ENCODE results near the gene GYS2. TPM values are rescaled to one million over a fixed set of nuclear protein-coding genes. Genes with fewer than 3 reads are reported as not detected.

The GYS2 gene
- total RNA-seq, 1 donor from 2014 or later: 0.08 TPM

- Mint-ChIP-seq H3K36me3 (ENCODE audit: low read depth, unreplicated experiment) (no peaks in the 10 kb centered on the region), H3K4me3 (ENCODE audit: unreplicated experiment) (no peak overlapping the region), H3K27me3 (ENCODE audit: unreplicated experiment) (no peaks in the 10 kb centered on the region), H3K9me3 (ENCODE audit: unreplicated experiment) (no peaks in the 10 kb centered on the region), H3K27ac (ENCODE audit: unreplicated experiment) (no peak overlapping the region), H3K4me1 (ENCODE audit: unreplicated experiment) (no peaks in the 10 kb centered on the region)
- no peak for DNase-seq (ENCODE audit: low spot score)
- no peak for TF ChIP-seq CTCF (IDR thresholded peaks at IDR 0.05; ENCODE audit: unreplicated experiment)
These were observed 86.2 kb downstream of the GYS2 start for GRCh38 chr12:21518451-21518850.

- Mint-ChIP-seq H3K4me1 (ENCODE audit: unreplicated experiment) (no peaks in the 10 kb centered on the region), H3K36me3 (ENCODE audit: low read depth, unreplicated experiment) (no peaks in the 10 kb centered on the region), H3K27me3 (ENCODE audit: unreplicated experiment) (no peaks in the 10 kb centered on the region), H3K27ac (ENCODE audit: unreplicated experiment) (no peak overlapping the region), H3K4me3 (ENCODE audit: unreplicated experiment) (no peak overlapping the region), H3K9me3 (ENCODE audit: unreplicated experiment) (no peaks in the 10 kb centered on the region)
- no peak for DNase-seq (ENCODE audit: low spot score)
- no peak for TF ChIP-seq CTCF (IDR thresholded peaks at IDR 0.05; ENCODE audit: unreplicated experiment)
These were observed 88.4 kb downstream of the GYS2 start for GRCh38 chr12:21516281-21516680.

GRCh38 chr12:21509768-21510167 is 94.9 kb downstream of the GYS2 start:
- TF ChIP-seq CTCF (IDR thresholded peaks at IDR 0.05; ENCODE audit: unreplicated experiment): no peak
- Mint-ChIP-seq H3K36me3 (ENCODE audit: low read depth, unreplicated experiment) (peaks cover 6% of the 10 kb centered on the region), H3K4me3 (ENCODE audit: unreplicated experiment) (no peak overlapping the region), H3K4me1 (ENCODE audit: unreplicated experiment) (no peaks in the 10 kb centered on the region), H3K27me3 (ENCODE audit: unreplicated experiment) (no peaks in the 10 kb centered on the region), H3K27ac (ENCODE audit: unreplicated experiment) (no peak overlapping the region), H3K9me3 (ENCODE audit: unreplicated experiment) (no peaks in the 10 kb centered on the region)
- no peak for DNase-seq (ENCODE audit: low spot score)

- H3K4me3 Mint-ChIP-seq (ENCODE audit: unreplicated experiment): no peak overlapping the region
- no peak for TF ChIP-seq CTCF (IDR thresholded peaks at IDR 0.05; ENCODE audit: unreplicated experiment)
- H3K36me3 Mint-ChIP-seq (ENCODE audit: low read depth, unreplicated experiment): peaks cover 6% of the 10 kb centered on the region
- H3K27me3 Mint-ChIP-seq (ENCODE audit: unreplicated experiment): no peaks in the 10 kb centered on the region
- H3K27ac Mint-ChIP-seq (ENCODE audit: unreplicated experiment): no peak overlapping the region
- H3K4me1 Mint-ChIP-seq (ENCODE audit: unreplicated experiment): peaks cover 2% of the 10 kb centered on the region
- no peak for DNase-seq (ENCODE audit: low spot score)
- H3K9me3 Mint-ChIP-seq (ENCODE audit: unreplicated experiment): no peaks in the 10 kb centered on the region
These were observed 96.8 kb downstream of the GYS2 start for GRCh38 chr12:21507849-21508248.

GRCh38 chr12:21505888-21506287 is 98.8 kb downstream of the GYS2 start:
- H3K4me1 Mint-ChIP-seq (ENCODE audit: unreplicated experiment): peaks cover 11% of the 10 kb centered on the region
- no peak overlapping the region for H3K4me3 Mint-ChIP-seq (ENCODE audit: unreplicated experiment)
- no peak for DNase-seq (ENCODE audit: low spot score)
- TF ChIP-seq CTCF (IDR thresholded peaks at IDR 0.05; ENCODE audit: unreplicated experiment): no peak
- H3K27me3 Mint-ChIP-seq (ENCODE audit: unreplicated experiment): no peaks in the 10 kb centered on the region
- no peaks in the 10 kb centered on the region for H3K9me3 Mint-ChIP-seq (ENCODE audit: unreplicated experiment)
- H3K27ac Mint-ChIP-seq (ENCODE audit: unreplicated experiment): no peak overlapping the region
- H3K36me3 Mint-ChIP-seq (ENCODE audit: low read depth, unreplicated experiment): peaks cover 6% of the 10 kb centered on the region
